AG08396 (cell line): ENCODE results near the gene LRRC3.

Source experiments
- DNase-seq: peaks from one replicate; pipeline ENCODE4 v3.0.0; 2012; ENCODE audit warnings: low spot score, mixed read lengths

Gene LRRC3

GRCh38 chr21:44458971-44459711, 3.8 kb downstream of the LRRC3 start:
- DNase-seq = no peak

- no peak for DNase-seq
These were observed 4.6 kb downstream of the LRRC3 start for GRCh38 chr21:44459712-44460440.

- no peak for DNase-seq
These were observed 5.1 kb downstream of the LRRC3 start for GRCh38 chr21:44460441-44460755.

- DNase-seq = no peak
These were observed 5.7 kb downstream of the LRRC3 start for GRCh38 chr21:44461005-44461404.

- DNase-seq = no peak
These were observed 6.2 kb downstream of the LRRC3 start for GRCh38 chr21:44461464-44462001.

- no peak for DNase-seq
These were observed 7.0 kb downstream of the LRRC3 start for GRCh38 chr21:44462086-44462833.

GRCh38 chr21:44462834-44463200, 7.5 kb downstream of the LRRC3 start:
- DNase-seq = no peak

- DNase-seq = no peak
These were observed 8.4 kb downstream of the LRRC3 start for GRCh38 chr21:44463724-44464123.

- DNase-seq = no peak
These were observed 9.0 kb downstream of the LRRC3 start for GRCh38 chr21:44464351-44464750.

- DNase-seq = no peak
These were observed 11.1 kb downstream of the LRRC3 start for GRCh38 chr21:44466351-44466954.

GRCh38 chr21:44466996-44467858, 11.9 kb downstream of the LRRC3 start:
- no peak for DNase-seq

GRCh38 chr21:44467859-44468195, 12.5 kb downstream of the LRRC3 start:
- no peak for DNase-seq

- DNase-seq = no peak
These were observed 16.0 kb downstream of the LRRC3 start for GRCh38 chr21:44471341-44471740.

- DNase-seq = no peak
These were observed 16.7 kb downstream of the LRRC3 start for GRCh38 chr21:44471996-44472395.

- no peak for DNase-seq
These were observed 18.7 kb downstream of the LRRC3 start for GRCh38 chr21:44473915-44474555.

- DNase-seq = no peak
These were observed 20.0 kb downstream of the LRRC3 start for GRCh38 chr21:44475266-44475845.

GRCh38 chr21:44477131-44477530, 21.8 kb downstream of the LRRC3 start:
- no peak for DNase-seq

GRCh38 chr21:44477712-44478111, 22.4 kb downstream of the LRRC3 start:
- no peak for DNase-seq

GRCh38 chr21:44478124-44478800, 23.0 kb downstream of the LRRC3 start:
- DNase-seq = no peak

GRCh38 chr21:44478801-44479167, 23.5 kb downstream of the LRRC3 start:
- no peak for DNase-seq
